Stimulated activated CD4-positive, alpha-beta T cell treated with anti-CD3 and anti-CD28 coated beads, Interleukin-4, amount 100 ng/mL, for 24 hours (primary cell): ENCODE results near the gene AAMP.

Source experiments
- DNase-seq: peaks from one replicate; pipeline ENCODE4 v3.0.0-alpha.2; 2020

AAMP gene

GRCh38 chr2:218218268-218219185 lies 51.4 kb downstream of the AAMP start:
- DNase-seq: peak; percentile 34

GRCh38 chr2:218217360-218218267 lies 52.3 kb downstream of the AAMP start:
- DNase-seq: peak; percentile 71

- peak; percentile 94 for DNase-seq
These were observed 53.1 kb downstream of the AAMP start, which contains the start of gene ARPC2 for GRCh38 chr2:218216674-218217359. TSS of gene ARPC2 (plus strand) at chr2:218217189. CDS start at chr2:218217471, 282 bp downstream.

- no peak for DNase-seq
These were observed 53.6 kb downstream of the AAMP start for GRCh38 chr2:218216336-218216673.
